Stimulated activated CD4-positive, alpha-beta T cell treated with anti-CD3 and anti-CD28 coated beads, Interleukin-4, amount 100 ng/mL, for 4 hours (primary cell): ENCODE results near the gene SLC35E4.

Experiments used
- DNase-seq, 2 experiments: peaks; one replicate each; pipeline ENCODE4 v3.0.0-alpha.2; 2020

The SLC35E4 gene

GRCh38 chr22:30695351-30695851 is 59.8 kb downstream of the SLC35E4 start:
- no peak for DNase-seq

DNA sequence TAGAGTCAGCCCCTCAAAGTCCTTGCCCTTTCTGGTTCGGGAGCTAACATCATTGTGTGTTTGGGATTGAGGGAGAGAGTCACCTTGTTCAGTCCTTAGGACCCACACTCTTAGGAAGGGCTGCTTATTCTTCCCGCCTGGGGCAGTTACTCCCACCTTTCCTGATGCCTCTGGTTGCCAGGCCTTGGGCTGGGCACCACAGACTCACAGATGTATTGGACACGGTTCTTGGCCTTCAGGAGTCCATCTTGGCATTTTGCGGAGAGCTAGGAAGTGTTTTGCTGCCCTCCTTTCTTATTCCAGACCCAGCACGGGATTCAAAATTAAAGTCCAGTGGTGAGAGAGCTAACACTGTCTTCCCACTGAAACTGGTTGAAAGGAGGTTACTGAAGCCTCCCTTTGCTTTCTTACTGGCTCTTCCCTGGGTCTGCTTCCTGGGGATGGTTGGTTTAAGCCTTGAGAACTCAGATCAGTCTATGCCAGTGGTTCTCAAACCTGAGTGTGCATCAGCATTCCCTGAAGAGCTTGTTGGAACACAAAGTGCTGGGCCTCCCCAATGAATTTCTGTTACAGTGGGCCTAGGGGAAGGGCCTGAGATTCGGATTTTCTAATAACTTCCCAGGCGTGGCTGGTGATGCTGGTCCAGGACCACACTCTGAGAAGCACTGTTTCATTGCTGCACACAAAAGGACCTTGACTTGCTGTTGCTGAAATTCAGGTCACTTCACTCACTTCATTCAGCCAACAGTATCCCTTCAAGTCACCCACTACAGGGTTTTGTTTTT is 60.5 kb downstream of the SLC35E4 start:
- no peak for DNase-seq
